Colon (tissue), 2 donors: ENCODE data around the gene RPL27.
"Not testable (repeated sequence)": the region's sequence is repeated elsewhere in the genome, so short reads cannot be mapped to it uniquely, and the experiment has no call there.

Source experiments
- FAIRE-seq: peaks from 2 replicates; lab custom pipeline; 2012; peaks lifted over from hg19 to GRCh38; lab: Jason Lieb, UNC
- donor health status: control.
- donor health status: control.

Gene RPL27

DNA sequence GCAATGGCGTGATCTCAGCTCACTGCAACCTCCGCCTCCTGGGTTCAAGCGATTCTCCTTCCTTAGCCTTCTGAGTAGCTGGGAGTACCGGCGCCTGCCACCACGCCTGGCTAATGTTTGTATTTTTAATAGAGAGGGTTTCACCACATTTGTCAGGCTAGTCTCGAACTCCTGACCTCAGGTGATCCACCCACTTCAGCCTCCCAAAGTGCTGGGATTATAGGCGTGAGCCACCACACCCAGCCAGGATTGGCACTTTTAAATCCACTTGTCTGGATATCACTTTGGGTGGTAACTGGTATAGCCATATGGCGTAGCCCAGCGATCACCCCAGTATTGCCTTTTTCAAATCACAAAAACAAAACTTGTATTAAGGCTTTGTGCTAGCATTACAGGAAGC, 4.3 kb upstream of the RPL27 start:
- not testable (repeated sequence) for FAIRE-seq

- FAIRE-seq: no peak
These were observed 732 bp upstream of the RPL27 start for GRCh38 chr17:42997390-42997983.

GRCh38 chr17:42999003-42999525, 845 bp downstream of the RPL27 start:
- no peak for FAIRE-seq

- not testable (repeated sequence) for FAIRE-seq
These were observed 2.7 kb downstream of the RPL27 start for GRCh38 chr17:43000894-43001293.

GRCh38 chr17:43003542-43004172, 5.4 kb downstream of the RPL27 start:
- no peak for FAIRE-seq

DNA sequence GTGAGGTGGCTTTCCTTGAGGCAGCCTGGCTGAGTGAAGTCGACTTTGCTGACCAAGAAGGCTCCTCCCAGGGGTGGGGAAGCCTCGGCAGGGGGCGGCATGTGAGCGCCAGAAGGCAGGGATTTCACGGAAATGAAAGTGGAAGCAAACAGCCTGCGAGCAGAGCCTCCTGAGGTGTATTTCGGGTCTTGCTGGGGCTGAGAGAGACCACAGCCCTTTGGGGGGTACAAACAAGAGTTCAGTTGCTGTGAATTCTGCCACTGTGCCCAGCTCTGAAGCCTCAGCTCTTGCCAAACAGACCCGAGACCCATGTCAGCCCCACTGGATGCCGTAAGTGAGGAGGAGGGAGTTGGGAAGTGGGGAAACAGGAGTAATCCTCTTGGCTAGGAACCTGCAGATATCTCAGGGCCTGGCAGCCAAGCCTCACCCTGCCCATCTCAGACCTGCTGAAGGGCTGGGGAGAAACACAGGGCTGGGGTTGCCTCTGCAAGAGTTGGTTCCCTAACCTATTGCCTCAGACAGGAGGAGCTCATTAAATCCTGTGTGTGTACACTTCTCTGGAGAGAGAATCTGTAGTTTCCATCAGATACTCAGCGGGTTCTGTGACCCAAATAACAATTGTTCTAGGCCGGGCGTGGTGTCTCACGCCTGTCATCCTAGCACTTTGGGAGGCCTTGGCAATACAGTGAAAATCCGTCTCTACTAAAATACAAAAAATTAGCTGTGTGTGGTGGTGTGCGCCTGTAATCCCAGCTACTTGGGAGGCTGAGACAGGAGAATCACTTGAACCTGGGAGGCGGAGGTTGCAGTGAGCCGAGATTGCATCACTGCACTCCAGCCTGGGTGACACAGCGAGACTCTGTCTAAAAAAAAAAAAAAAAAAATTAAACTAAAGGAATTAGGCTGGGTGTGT, 8.7 kb downstream of the RPL27 start, which contains the start of gene IFI35:
TSS of gene IFI35 (plus strand) at position 146 of the 913 bp plus-strand sequence. CDS start at position 310, 164 bp downstream.
- no peak for FAIRE-seq

GRCh38 chr17:43010667-43011308, 12.6 kb downstream of the RPL27 start:
- FAIRE-seq: no peak

GRCh38 chr17:43011728-43012472, 13.7 kb downstream of the RPL27 start:
- FAIRE-seq: no peak

DNA sequence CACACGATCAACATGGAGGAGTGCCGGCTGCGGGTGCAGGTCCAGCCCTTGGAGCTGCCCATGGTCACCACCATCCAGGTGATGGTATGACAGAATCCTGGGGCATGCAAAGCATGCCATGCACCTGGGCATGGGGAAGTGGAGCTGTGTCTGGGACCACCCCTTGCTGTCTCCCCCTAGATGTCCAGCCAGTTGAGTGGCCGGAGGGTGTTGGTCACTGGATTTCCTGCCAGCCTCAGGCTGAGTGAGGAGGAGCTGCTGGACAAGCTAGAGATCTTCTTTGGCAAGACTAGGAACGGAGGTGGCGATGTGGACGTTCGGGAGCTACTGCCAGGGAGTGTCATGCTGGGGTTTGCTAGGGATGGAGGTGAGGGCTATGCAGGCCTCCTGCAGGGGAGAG, 15.1 kb downstream of the RPL27 start:
- FAIRE-seq: no peak

DNA sequence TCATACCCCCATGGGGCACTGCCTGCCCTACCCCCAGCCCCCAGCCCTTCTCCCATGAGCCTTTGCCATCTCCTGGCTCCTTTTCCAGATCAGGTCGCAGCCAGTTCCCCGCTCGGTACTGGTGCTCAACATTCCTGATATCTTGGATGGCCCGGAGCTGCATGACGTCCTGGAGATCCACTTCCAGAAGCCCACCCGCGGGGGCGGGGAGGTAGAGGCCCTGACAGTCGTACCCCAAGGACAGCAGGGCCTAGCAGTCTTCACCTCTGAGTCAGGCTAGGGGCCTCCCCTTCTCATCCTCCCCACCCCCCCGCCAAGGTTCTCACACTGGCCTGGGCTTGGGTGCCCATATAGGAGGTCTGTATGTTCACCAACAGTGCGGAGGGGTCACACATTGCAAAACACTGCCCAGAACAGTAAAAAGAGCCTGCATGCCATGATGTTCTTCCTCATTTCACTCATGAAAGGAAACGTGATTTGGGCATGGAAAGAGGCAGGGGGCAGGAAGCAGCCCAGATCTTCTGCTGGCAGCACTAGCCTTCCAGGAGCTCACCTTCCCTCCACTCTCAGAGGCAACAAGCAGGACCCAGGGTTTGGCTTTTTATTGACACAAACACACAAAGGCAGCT, 15.9 kb downstream of the RPL27 start:
- FAIRE-seq: no peak

GRCh38 chr17:43014649-43015542, 16.7 kb downstream of the RPL27 start:
- no peak for FAIRE-seq

DNA sequence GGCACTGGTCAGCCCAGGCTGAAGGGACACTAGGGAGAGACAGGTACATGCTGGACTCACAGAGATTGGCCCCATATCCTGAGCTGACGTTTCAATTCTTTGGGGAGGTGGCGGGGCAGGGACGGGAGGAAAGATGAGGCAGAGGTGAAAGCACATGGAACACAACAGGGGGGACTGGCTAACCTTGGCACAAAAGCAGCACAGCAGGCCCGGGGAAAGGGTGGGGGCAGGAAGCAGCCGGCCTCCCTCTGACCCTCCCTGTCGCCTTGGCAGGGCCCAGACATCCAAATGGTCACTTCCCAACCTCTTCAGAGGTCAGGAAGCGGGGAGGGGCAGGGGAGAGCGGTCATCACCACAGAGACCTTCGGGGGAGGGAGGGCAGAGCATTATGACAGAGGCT, 17.4 kb downstream of the RPL27 start:
- no peak for FAIRE-seq

GRCh38 chr17:43016216-43016615, 18.0 kb downstream of the RPL27 start:
- no peak for FAIRE-seq

DNA sequence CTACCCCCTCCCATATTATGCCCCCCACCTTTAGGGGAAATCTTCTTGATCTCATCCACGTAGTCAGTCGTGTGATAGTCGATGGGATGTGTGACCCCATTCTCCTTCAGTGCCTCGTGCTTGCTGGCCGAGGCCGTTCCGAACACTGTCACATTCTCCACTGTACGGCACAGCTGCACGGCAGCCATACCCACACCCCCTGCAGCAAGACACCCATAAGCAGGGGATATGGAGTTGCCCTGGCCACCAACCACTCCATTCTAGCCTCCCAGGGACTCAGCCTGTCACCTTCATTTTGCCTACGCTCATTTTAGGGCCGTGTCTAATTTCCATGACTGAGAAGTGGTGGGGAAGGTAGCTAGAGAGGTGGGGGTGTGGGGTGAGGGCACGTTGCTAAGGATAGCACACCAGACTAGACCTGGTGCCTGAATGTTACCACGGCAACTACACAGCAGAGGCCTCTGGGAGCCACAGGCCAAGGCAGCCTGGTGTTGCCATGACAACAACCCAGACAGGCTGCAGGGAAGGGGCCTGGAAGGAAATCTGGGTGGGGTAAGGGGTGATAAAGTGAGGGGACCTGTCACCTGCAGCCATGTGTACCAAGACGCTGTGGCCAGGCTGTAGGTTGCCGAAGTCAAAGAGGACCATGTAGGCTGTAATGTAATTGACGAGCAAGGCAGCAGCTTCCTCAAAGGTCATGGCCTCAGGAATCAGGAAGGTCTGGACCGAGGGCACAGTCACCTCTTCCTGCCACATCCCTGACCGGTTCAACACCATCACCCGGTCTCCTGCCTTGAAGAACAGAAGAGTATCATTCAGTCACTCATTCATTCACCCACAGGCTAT, 20.0 kb downstream of the RPL27 start:
- no peak for FAIRE-seq

GRCh38 chr17:43018932-43019331, 20.7 kb downstream of the RPL27 start:
- FAIRE-seq: no peak

GRCh38 chr17:43019418-43019817, 21.2 kb downstream of the RPL27 start:
- FAIRE-seq: no peak

- no peak for FAIRE-seq
These were observed 21.9 kb downstream of the RPL27 start for GRCh38 chr17:43020030-43020621.
